Panc1 (cell line): ENCODE results near the gene UBFD1. TPM values are rescaled to one million over a fixed set of nuclear protein-coding genes. Genes with fewer than 3 reads are reported as not detected.

Experiments used
- ATAC-seq: fragments of 200-7000 bp; cut with Tn5 transposase; 2 replicates; pipeline ENCODE4 v1.9.1; 2020; ENCODE audit warnings: mild to moderate bottlenecking, moderate library complexity
- BruUV-seq: library from RNA; stranded (reverse); fragments of 400-500 nt; replicated peaks from 2 replicates; lab custom pipeline; 2021; lab: Mats Ljungman, UMichigan
- CTCF ChIA-PET: fragments of 300-600 bp; sonication (Branson Sonifier 250); formaldehyde crosslinking; loops from one replicate; lab custom pipeline; 2022; ENCODE audit warnings: antibody characterized with exemption; lab: Charles Lee
- POLR2A ChIA-PET: fragments of 300-600 bp; sonication (Branson Sonifier 250); formaldehyde crosslinking; loops from one replicate; lab custom pipeline; 2022; ENCODE audit warnings: antibody characterized with exemption; lab: Charles Lee
- DNase-seq: peaks from one replicate; pipeline ENCODE4 v3.0.0-alpha.2; 2010; ENCODE audit warnings: low read depth, low spot score
- H3K27ac ChIP-seq: 2 replicates; pipeline ENCODE4 v1.5.1; 2011; ENCODE audit warnings: mild to moderate bottlenecking, low read length, inconsistent platforms
- H3K27me3 ChIP-seq: fragments of 200-500 bp; sonication (Bioruptor generic); 2 replicates; pipeline ENCODE4 v1.6.0; 2014; ENCODE audit warnings: low read length, inconsistent platforms; ENCODE audit not compliant: control insufficient read depth, insufficient read depth
- H3K36me3 ChIP-seq: fragments of 200-500 bp; sonication (Bioruptor generic); 2 replicates; pipeline ENCODE4 v1.5.1; 2014; ENCODE audit warnings: inconsistent platforms, mild to moderate bottlenecking, low read length, moderate library complexity; ENCODE audit not compliant: control insufficient read depth, insufficient read depth
- H3K4me1 ChIP-seq: 2 replicates; pipeline ENCODE4 v1.5.1; 2011; ENCODE audit warnings: inconsistent platforms, mild to moderate bottlenecking, low read length, moderate library complexity; ENCODE audit not compliant: control insufficient read depth, insufficient read depth
- H3K4me3 ChIP-seq, 2 experiments: 2 replicates each; pipeline ENCODE4 v1.5.1; 2011 to 2012; ENCODE audit warnings: low read depth in 2 of 2, low read length in 2 of 2, mild to moderate bottlenecking in 2 of 2, inconsistent platforms in 1 of 2, moderate library complexity in 1 of 2
- H3K9me3 ChIP-seq: fragments of 200-500 bp; sonication (Bioruptor generic); 2 replicates; pipeline ENCODE4 v1.5.1; 2014; ENCODE audit warnings: low read depth, mild to moderate bottlenecking, inconsistent platforms, low read length, moderate library complexity; ENCODE audit not compliant: control insufficient read depth, insufficient read depth
- CTCF ChIP-seq: fragments of 450-650 bp; IDR thresholded peaks from 2 replicates; pipeline ENCODE4 v1.5.1; 2017; ENCODE audit warnings: mild to moderate bottlenecking
- POLR2AphosphoS5 ChIP-seq: IDR thresholded peaks from 2 replicates; pipeline ENCODE4 v1.6.1; 2012; ENCODE audit warnings: mild to moderate bottlenecking, low read depth, low read length, moderate library complexity
- SIN3A ChIP-seq: IDR thresholded peaks from 2 replicates; pipeline ENCODE4 v1.6.1; 2012; ENCODE audit warnings: low read depth, mild to moderate bottlenecking, low read length, moderate library complexity, borderline replicate concordance; ENCODE audit not compliant: insufficient read depth
- TCF7L2 ChIP-seq: IDR thresholded peaks from 2 replicates; pipeline ENCODE4 v1.6.1; 2011; ENCODE audit warnings: mild to moderate bottlenecking, low read depth, low read length, inconsistent platforms
- in situ Hi-C: cut with HindIII; loops from 2 replicates; pipeline ENCODE4 v1.10.0; 2016; ENCODE audit warnings: low sequenced_read_pairs, low pct_unique_long_range_greater_than_20kb
- intact Hi-C: fragments of 100-400 bp; cut with micrococcal nuclease; formaldehyde crosslinking; loops from one replicate; pipeline ENCODE4 v1.10.0; 2022; ENCODE audit not compliant: unreplicated experiment
- total RNA-seq: library from RNA; stranded (reverse); gene quantifications from one replicate; pipeline ENCODE4 v1.2.1, GENCODE V29; 2021; ENCODE audit not compliant: unreplicated experiment
- TF ChIP-seq, protein P1 (sequence below), 2 experiments: IDR thresholded peaks; 2 replicates each; pipeline ENCODE4 v1.6.1; 2011 to 2012; ENCODE audit warnings: low read depth in 2 of 2, control low read depth in 1 of 2, low read length in 1 of 2, mild to moderate bottlenecking in 1 of 2, moderate library complexity in 1 of 2; ENCODE audit not compliant: insufficient read depth in 1 of 2

Gene UBFD1
- total RNA-seq, 1 experiment from 2014 or later = 102 TPM

DNA sequence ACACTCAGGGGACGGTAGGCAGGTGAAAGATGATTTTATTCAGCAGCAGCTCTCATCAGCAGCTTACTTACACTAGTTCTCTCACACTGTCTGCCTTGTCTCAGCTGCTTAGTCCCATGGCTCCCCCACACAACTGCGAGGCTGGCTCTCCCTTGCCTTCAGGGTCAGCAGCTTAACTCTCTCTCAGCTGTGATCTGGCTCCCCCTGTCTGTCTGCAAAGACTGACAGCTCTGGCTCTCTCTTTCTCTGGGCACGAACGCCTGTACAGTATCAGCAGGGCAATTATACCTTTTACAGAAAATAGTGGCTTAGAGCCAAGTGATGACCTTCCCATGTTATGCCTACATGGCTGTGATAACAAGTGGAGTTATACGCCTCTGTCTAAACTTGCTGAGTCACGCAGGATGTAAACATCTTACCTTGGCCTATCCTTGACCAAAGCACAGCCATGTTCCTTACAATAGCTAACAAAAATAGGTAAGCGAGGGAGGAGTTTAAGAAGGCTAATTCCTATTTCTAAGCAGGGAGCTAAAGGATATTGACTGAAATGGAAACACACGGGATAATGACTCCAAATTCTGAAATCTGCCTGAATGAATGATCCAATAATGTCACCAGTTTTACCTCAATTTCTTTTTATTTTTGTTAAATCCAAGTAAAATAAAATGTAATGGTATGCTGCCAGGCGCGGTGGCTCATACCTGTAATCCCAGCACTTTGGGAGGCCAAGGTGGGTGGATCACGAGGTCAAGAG is 39.7 kb downstream of the UBFD1 start:
- DNase-seq (no peak), ATAC-seq (peak; percentile 65)

GRCh38 chr16:23607726-23608125 is 50.2 kb downstream of the UBFD1 start:
- Histone ChIP-seq H3K9me3 (no peaks in the 10 kb centered on the region), H3K4me1 (peaks cover 8% of the 10 kb centered on the region), H3K36me3 (peaks cover 14% of the 10 kb centered on the region), H3K27ac (no peak overlapping the region), H3K4me3 (no peak overlapping the region), H3K27me3 (no peaks in the 10 kb centered on the region)
- ChIA-PET CTCF (no interaction called here), POLR2A (interaction anchor here (0.6 to 0.7 kb wide), 2 partner anchors 43 to 47 kb away, joined by 3 to 13 read pairs; no protein-coding TSS in a partner anchor)
- DNase-seq (no peak), ATAC-seq (no peak)
- TF ChIP-seq, protein P1, sequence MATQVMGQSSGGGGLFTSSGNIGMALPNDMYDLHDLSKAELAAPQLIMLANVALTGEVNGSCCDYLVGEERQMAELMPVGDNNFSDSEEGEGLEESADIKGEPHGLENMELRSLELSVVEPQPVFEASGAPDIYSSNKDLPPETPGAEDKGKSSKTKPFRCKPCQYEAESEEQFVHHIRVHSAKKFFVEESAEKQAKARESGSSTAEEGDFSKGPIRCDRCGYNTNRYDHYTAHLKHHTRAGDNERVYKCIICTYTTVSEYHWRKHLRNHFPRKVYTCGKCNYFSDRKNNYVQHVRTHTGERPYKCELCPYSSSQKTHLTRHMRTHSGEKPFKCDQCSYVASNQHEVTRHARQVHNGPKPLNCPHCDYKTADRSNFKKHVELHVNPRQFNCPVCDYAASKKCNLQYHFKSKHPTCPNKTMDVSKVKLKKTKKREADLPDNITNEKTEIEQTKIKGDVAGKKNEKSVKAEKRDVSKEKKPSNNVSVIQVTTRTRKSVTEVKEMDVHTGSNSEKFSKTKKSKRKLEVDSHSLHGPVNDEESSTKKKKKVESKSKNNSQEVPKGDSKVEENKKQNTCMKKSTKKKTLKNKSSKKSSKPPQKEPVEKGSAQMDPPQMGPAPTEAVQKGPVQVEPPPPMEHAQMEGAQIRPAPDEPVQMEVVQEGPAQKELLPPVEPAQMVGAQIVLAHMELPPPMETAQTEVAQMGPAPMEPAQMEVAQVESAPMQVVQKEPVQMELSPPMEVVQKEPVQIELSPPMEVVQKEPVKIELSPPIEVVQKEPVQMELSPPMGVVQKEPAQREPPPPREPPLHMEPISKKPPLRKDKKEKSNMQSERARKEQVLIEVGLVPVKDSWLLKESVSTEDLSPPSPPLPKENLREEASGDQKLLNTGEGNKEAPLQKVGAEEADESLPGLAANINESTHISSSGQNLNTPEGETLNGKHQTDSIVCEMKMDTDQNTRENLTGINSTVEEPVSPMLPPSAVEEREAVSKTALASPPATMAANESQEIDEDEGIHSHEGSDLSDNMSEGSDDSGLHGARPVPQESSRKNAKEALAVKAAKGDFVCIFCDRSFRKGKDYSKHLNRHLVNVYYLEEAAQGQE (IDR thresholded peaks at IDR 0.05; ENCODE audit: insufficient read depth in 1 of 2, low read depth in 2 of 2, low read length in 1 of 2) = no peak
- TF ChIP-seq CTCF = no peak
- TF ChIP-seq POLR2AphosphoS5 = no peak
- no peak for TF ChIP-seq SIN3A
- no peak for TF ChIP-seq TCF7L2
- intact Hi-C loops (no loop called here), in situ Hi-C loops (no loop called here)
- no TSS peak for BruUV-seq

More for the DNA sequence above, 39.7 kb downstream of the UBFD1 start:
- TF ChIP-seq POLR2AphosphoS5 (no peak), SIN3A (no peak), TCF7L2 (no peak), CTCF (no peak; the same call in 1 of the 2 replicates)
- TF ChIP-seq, protein P1 (IDR thresholded peaks at IDR 0.05; ENCODE audit: insufficient read depth in 1 of 2, low read depth in 2 of 2, low read length in 1 of 2) = no peak
- Histone ChIP-seq H3K4me1 (0 out of 2 replicates have a peak, but pooled peaks cover 3% of the 10 kb centered on the region), H3K27me3 (no peaks in the 10 kb centered on the region), H3K9me3 (no peaks in the 10 kb centered on the region), H3K27ac (peak overlapping the region; percentile 77), H3K36me3 (no peaks in the 10 kb centered on the region; the same call in 1 of the 2 replicates), H3K4me3 (no peak overlapping the region)
- intact Hi-C loops (no loop called here), in situ Hi-C loops (no loop called here)
- POLR2A ChIA-PET = no interaction called here
- no TSS peak for BruUV-seq
- CTCF ChIA-PET = interaction anchor here (0.7 to 1.1 kb wide), 4 partner anchors 18 to 40 kb away, joined by 3 to 7 read pairs (median 3); partner anchors contain the start of gene UBFD1
